Measurements from ENCODE around the gene PSPH. TPM values are rescaled to one million over a fixed set of nuclear protein-coding genes. Genes with fewer than 3 reads are reported as not detected.

PSPH gene
- total and polyA plus RNA-seq, 4 donors: 4.3 to 7.4 (median 6.5) TPM

- H3K27ac ChIP-seq (ENCODE audit: low read depth in 1 of 2, low read length in 2 of 2): no peak overlapping the region
- DNase-seq: no peak
- WGBS, 2 donors: 88 to 89% methylated on average over 4 of the region's 4 CpGs
- intact Hi-C loops (cut with DNase I): loop anchor here (2.0 to 5.0 kb wide), 2 partner anchors 69 to 71 kb away; no protein-coding TSS in a partner anchor
- H3K36me3 ChIP-seq (ENCODE audit: control insufficient read depth in 1 of 2, insufficient read depth in 2 of 2, low read length in 1 of 2): no peaks in the 10 kb centered on the region
- H3K4me3 ChIP-seq (ENCODE audit: low read length in 2 of 2): no peak overlapping the region
- no peaks in the 10 kb centered on the region for H3K9me3 ChIP-seq (ENCODE audit: control insufficient read depth, low read length)
- no peaks in the 10 kb centered on the region for H3K27me3 ChIP-seq (ENCODE audit: control insufficient read depth in 1 of 2, insufficient read depth in 2 of 2, low read length in 1 of 2)
- no peaks in the 10 kb centered on the region for H3K4me1 ChIP-seq (ENCODE audit: control insufficient read depth in 1 of 2, insufficient read depth in 2 of 2, low read length in 2 of 2)
- ATAC-seq (ENCODE audit: low FRiP score): no peak
These were observed 47.5 kb downstream of the PSPH start for GRCh38 chr7:56003749-56004148.

GRCh38 chr7:55996856-55997500 lies 54.3 kb downstream of the PSPH start:
- ATAC-seq (ENCODE audit: low FRiP score): no peak
- intact Hi-C loops (cut with DNase I): no loop called here
- H3K27me3 ChIP-seq (ENCODE audit: control insufficient read depth in 1 of 2, insufficient read depth in 2 of 2, low read length in 1 of 2): no peaks in the 10 kb centered on the region
- H3K4me1 ChIP-seq (ENCODE audit: control insufficient read depth in 1 of 2, insufficient read depth in 2 of 2, low read length in 2 of 2): no peaks in the 10 kb centered on the region
- no peak for DNase-seq
- no peak overlapping the region for H3K27ac ChIP-seq (ENCODE audit: low read depth in 1 of 2, low read length in 2 of 2)
- no peaks in the 10 kb centered on the region for H3K9me3 ChIP-seq (ENCODE audit: control insufficient read depth, low read length)
- no peak overlapping the region for H3K4me3 ChIP-seq (ENCODE audit: low read length in 2 of 2)
- WGBS, 2 donors: 86 to 87% methylated on average over 8 of the region's 8 CpGs
- H3K36me3 ChIP-seq (ENCODE audit: control insufficient read depth in 1 of 2, insufficient read depth in 2 of 2, low read length in 1 of 2): peaks cover 3 to 9% of the 10 kb centered on the region in 2 donors

GRCh38 chr7:55992346-55992745 lies 58.9 kb downstream of the PSPH start:
- DNase-seq (no peak), ATAC-seq (ENCODE audit: low FRiP score) (no peak)
- intact Hi-C loops (cut with DNase I): no loop called here
- WGBS, 2 donors: 88 to 95% methylated on average over 3 of the region's 3 CpGs
- peaks cover 3 to 12% of the 10 kb centered on the region in 2 donors for H3K36me3 ChIP-seq (ENCODE audit: control insufficient read depth in 1 of 2, insufficient read depth in 2 of 2, low read length in 1 of 2)
- no peak overlapping the region for H3K4me3 ChIP-seq (ENCODE audit: low read length in 2 of 2)
- no peaks in the 10 kb centered on the region for H3K9me3 ChIP-seq (ENCODE audit: control insufficient read depth, low read length)
- H3K27me3 ChIP-seq (ENCODE audit: control insufficient read depth in 1 of 2, insufficient read depth in 2 of 2, low read length in 1 of 2): no peaks in the 10 kb centered on the region
- H3K27ac ChIP-seq (ENCODE audit: low read depth in 1 of 2, low read length in 2 of 2): no peak overlapping the region
- H3K4me1 ChIP-seq (ENCODE audit: control insufficient read depth in 1 of 2, insufficient read depth in 2 of 2, low read length in 2 of 2): no peaks in the 10 kb centered on the region

GRCh38 chr7:55983537-55983936 lies 67.7 kb downstream of the PSPH start:
- no peaks in the 10 kb centered on the region for H3K27me3 ChIP-seq (ENCODE audit: control insufficient read depth in 1 of 2, insufficient read depth in 2 of 2, low read length in 1 of 2)
- peaks cover 5 to 11% of the 10 kb centered on the region in 2 donors for H3K36me3 ChIP-seq (ENCODE audit: control insufficient read depth in 1 of 2, insufficient read depth in 2 of 2, low read length in 1 of 2)
- intact Hi-C loops (cut with DNase I): no loop called here
- no peak overlapping the region for H3K27ac ChIP-seq (ENCODE audit: low read depth in 1 of 2, low read length in 2 of 2)
- DNase-seq (no peak), ATAC-seq (ENCODE audit: low FRiP score) (no peak)
- no peaks in the 10 kb centered on the region for H3K9me3 ChIP-seq (ENCODE audit: control insufficient read depth, low read length)
- H3K4me1 ChIP-seq (ENCODE audit: control insufficient read depth in 1 of 2, insufficient read depth in 2 of 2, low read length in 2 of 2): no peaks in the 10 kb centered on the region
- 67 to 68% methylated on average over 3 of the region's 3 CpGs for WGBS, 2 donors
- no peak overlapping the region for H3K4me3 ChIP-seq (ENCODE audit: low read length in 2 of 2)

- H3K36me3 ChIP-seq (ENCODE audit: control insufficient read depth in 1 of 2, insufficient read depth in 2 of 2, low read length in 1 of 2): peaks cover 5 to 8% of the 10 kb centered on the region in 2 donors
- DNase-seq (no peak), ATAC-seq (ENCODE audit: low FRiP score) (no peak)
- intact Hi-C loops (cut with DNase I): no loop called here
- no peaks in the 10 kb centered on the region for H3K9me3 ChIP-seq (ENCODE audit: control insufficient read depth, low read length)
- H3K27ac ChIP-seq (ENCODE audit: low read depth in 1 of 2, low read length in 2 of 2): no peak overlapping the region
- H3K27me3 ChIP-seq (ENCODE audit: control insufficient read depth in 1 of 2, insufficient read depth in 2 of 2, low read length in 1 of 2): no peaks in the 10 kb centered on the region
- WGBS, 2 donors: 76 to 79% methylated on average over 3 of the region's 3 CpGs
- H3K4me3 ChIP-seq (ENCODE audit: low read length in 2 of 2): no peak overlapping the region
- H3K4me1 ChIP-seq (ENCODE audit: control insufficient read depth in 1 of 2, insufficient read depth in 2 of 2, low read length in 2 of 2): no peaks in the 10 kb centered on the region
These were observed 71.0 kb downstream of the PSPH start for GRCh38 chr7:55980266-55980665.

GRCh38 chr7:55977831-55978230 lies 73.4 kb downstream of the PSPH start:
- Histone ChIP-seq H3K9me3 (ENCODE audit: control insufficient read depth, low read length) (no peaks in the 10 kb centered on the region), H3K27ac (ENCODE audit: low read depth in 1 of 2, low read length in 2 of 2) (no peak overlapping the region), H3K36me3 (ENCODE audit: control insufficient read depth in 1 of 2, insufficient read depth in 2 of 2, low read length in 1 of 2) (peaks cover 2 to 8% of the 10 kb centered on the region in 2 donors), H3K4me1 (ENCODE audit: control insufficient read depth in 1 of 2, insufficient read depth in 2 of 2, low read length in 2 of 2) (no peaks in the 10 kb centered on the region), H3K4me3 (ENCODE audit: low read length in 2 of 2) (no peak overlapping the region), H3K27me3 (ENCODE audit: control insufficient read depth in 1 of 2, insufficient read depth in 2 of 2, low read length in 1 of 2) (no peaks in the 10 kb centered on the region)
- intact Hi-C loops (cut with DNase I): no loop called here
- DNase-seq (no peak), ATAC-seq (ENCODE audit: low FRiP score) (no peak)
- 14 to 15% methylated on average over 4 of the region's 4 CpGs for WGBS, 2 donors

GRCh38 chr7:55975988-55976633 lies 75.1 kb downstream of the PSPH start:
- DNase-seq (no peak), ATAC-seq (ENCODE audit: low FRiP score) (no peak)
- intact Hi-C loops (cut with DNase I): no loop called here
- H3K4me1 ChIP-seq (ENCODE audit: control insufficient read depth in 1 of 2, insufficient read depth in 2 of 2, low read length in 2 of 2): no peaks in the 10 kb centered on the region
- no peaks in the 10 kb centered on the region for H3K27me3 ChIP-seq (ENCODE audit: control insufficient read depth in 1 of 2, insufficient read depth in 2 of 2, low read length in 1 of 2)
- H3K36me3 ChIP-seq (ENCODE audit: control insufficient read depth in 1 of 2, insufficient read depth in 2 of 2, low read length in 1 of 2): peaks cover 0 to 8% of the 10 kb centered on the region in 2 donors
- no peaks in the 10 kb centered on the region for H3K9me3 ChIP-seq (ENCODE audit: control insufficient read depth, low read length)
- 48 to 57% methylated on average over 7 of the region's 7 CpGs for WGBS, 2 donors
- H3K4me3 ChIP-seq (ENCODE audit: low read length in 2 of 2): no peak overlapping the region
- H3K27ac ChIP-seq (ENCODE audit: low read depth in 1 of 2, low read length in 2 of 2): no peak overlapping the region

GRCh38 chr7:55973747-55974250 lies 77.4 kb downstream of the PSPH start:
- ATAC-seq (ENCODE audit: low FRiP score): no peak
- no peaks in the 10 kb centered on the region for H3K9me3 ChIP-seq (ENCODE audit: control insufficient read depth, low read length)
- no peak overlapping the region for H3K27ac ChIP-seq (ENCODE audit: low read depth in 1 of 2, low read length in 2 of 2)
- H3K4me1 ChIP-seq (ENCODE audit: control insufficient read depth in 1 of 2, insufficient read depth in 2 of 2, low read length in 2 of 2): no peaks in the 10 kb centered on the region
- H3K27me3 ChIP-seq (ENCODE audit: control insufficient read depth in 1 of 2, insufficient read depth in 2 of 2, low read length in 1 of 2): no peaks in the 10 kb centered on the region
- peaks cover 0 to 3% of the 10 kb centered on the region in 2 donors for H3K36me3 ChIP-seq (ENCODE audit: control insufficient read depth in 1 of 2, insufficient read depth in 2 of 2, low read length in 1 of 2)
- intact Hi-C loops (cut with DNase I): no loop called here
- no peak overlapping the region for H3K4me3 ChIP-seq (ENCODE audit: low read length in 2 of 2)
- no peak for DNase-seq
- 93 to 96% methylated on average over 7 of the region's 7 CpGs for WGBS, 2 donors

- Histone ChIP-seq H3K27ac (ENCODE audit: low read depth in 1 of 2, low read length in 2 of 2) (no peak overlapping the region), H3K4me1 (ENCODE audit: control insufficient read depth in 1 of 2, insufficient read depth in 2 of 2, low read length in 2 of 2) (no peaks in the 10 kb centered on the region), H3K4me3 (ENCODE audit: low read length in 2 of 2) (no peak overlapping the region), H3K9me3 (ENCODE audit: control insufficient read depth, low read length) (no peaks in the 10 kb centered on the region), H3K27me3 (ENCODE audit: control insufficient read depth in 1 of 2, insufficient read depth in 2 of 2, low read length in 1 of 2) (no peaks in the 10 kb centered on the region), H3K36me3 (ENCODE audit: control insufficient read depth in 1 of 2, insufficient read depth in 2 of 2, low read length in 1 of 2) (no peaks in the 10 kb centered on the region)
- ATAC-seq (ENCODE audit: low FRiP score): no peak
- intact Hi-C loops (cut with DNase I): no loop called here
- DNase-seq: no peak
- 16 to 19% methylated on average over 8 of the region's 8 CpGs for WGBS, 2 donors
These were observed 80.3 kb downstream of the PSPH start for GRCh38 chr7:55970978-55971377.
